Measurements from ENCODE around the gene PLA2G4A. TPM values are rescaled to one million over a fixed set of nuclear protein-coding genes. Genes with fewer than 3 reads are reported as not detected.

The PLA2G4A gene
- total RNA-seq, 6 experiments from 2014 or later = 0.25 to 0.90 (median 0.45) TPM

GRCh38 chr1:186878356-186878755, 49.6 kb downstream of the PLA2G4A start:
- no peak for DNase-seq
- Mint-ChIP-seq H3K36me3 (ENCODE audit: low read depth) (no peaks in the 10 kb centered on the region), H3K9me3 (no peaks in the 10 kb centered on the region), H3K4me3 (no peak overlapping the region), H3K27ac (no peak overlapping the region), H3K4me1 (ENCODE audit: low read depth) (no peaks in the 10 kb centered on the region), H3K27me3 (ENCODE audit: insufficient read depth) (no peaks in the 10 kb centered on the region)
- TF ChIP-seq CTCF (IDR thresholded peaks at IDR 0.05) = no peak

GRCh38 chr1:186880982-186881381, 52.2 kb downstream of the PLA2G4A start:
- H3K27me3 Mint-ChIP-seq (ENCODE audit: insufficient read depth) = no peaks in the 10 kb centered on the region
- TF ChIP-seq CTCF (IDR thresholded peaks at IDR 0.05) = no peak
- no peak overlapping the region for H3K4me3 Mint-ChIP-seq
- no peaks in the 10 kb centered on the region for H3K4me1 Mint-ChIP-seq (ENCODE audit: low read depth)
- H3K9me3 Mint-ChIP-seq = no peaks in the 10 kb centered on the region
- no peak overlapping the region for H3K27ac Mint-ChIP-seq
- DNase-seq = no peak
- no peaks in the 10 kb centered on the region for H3K36me3 Mint-ChIP-seq (ENCODE audit: low read depth)

- H3K27me3 Mint-ChIP-seq (ENCODE audit: insufficient read depth) = no peaks in the 10 kb centered on the region
- H3K36me3 Mint-ChIP-seq (ENCODE audit: low read depth) = no peaks in the 10 kb centered on the region
- TF ChIP-seq CTCF (IDR thresholded peaks at IDR 0.05) = no peak
- H3K4me1 Mint-ChIP-seq (ENCODE audit: low read depth) = no peaks in the 10 kb centered on the region; the same call in 1 of the 2 replicates
- no peak overlapping the region for H3K4me3 Mint-ChIP-seq
- H3K27ac Mint-ChIP-seq = no peak overlapping the region
- no peaks in the 10 kb centered on the region for H3K9me3 Mint-ChIP-seq
- DNase-seq = no peak
Measured at GRCh38 chr1:186882372-186883134, 53.8 kb downstream of the PLA2G4A start.

- no peak for TF ChIP-seq CTCF (IDR thresholded peaks at IDR 0.05)
- no peaks in the 10 kb centered on the region for H3K36me3 Mint-ChIP-seq (ENCODE audit: low read depth)
- H3K9me3 Mint-ChIP-seq = no peaks in the 10 kb centered on the region
- H3K27ac Mint-ChIP-seq = no peak overlapping the region
- H3K4me3 Mint-ChIP-seq = no peak overlapping the region
- H3K27me3 Mint-ChIP-seq (ENCODE audit: insufficient read depth) = no peaks in the 10 kb centered on the region
- no peaks in the 10 kb centered on the region; the same call in 1 of the 2 replicates for H3K4me1 Mint-ChIP-seq (ENCODE audit: low read depth)
- no peak for DNase-seq
Measured at GRCh38 chr1:186884251-186884650, 55.5 kb downstream of the PLA2G4A start.

DNA sequence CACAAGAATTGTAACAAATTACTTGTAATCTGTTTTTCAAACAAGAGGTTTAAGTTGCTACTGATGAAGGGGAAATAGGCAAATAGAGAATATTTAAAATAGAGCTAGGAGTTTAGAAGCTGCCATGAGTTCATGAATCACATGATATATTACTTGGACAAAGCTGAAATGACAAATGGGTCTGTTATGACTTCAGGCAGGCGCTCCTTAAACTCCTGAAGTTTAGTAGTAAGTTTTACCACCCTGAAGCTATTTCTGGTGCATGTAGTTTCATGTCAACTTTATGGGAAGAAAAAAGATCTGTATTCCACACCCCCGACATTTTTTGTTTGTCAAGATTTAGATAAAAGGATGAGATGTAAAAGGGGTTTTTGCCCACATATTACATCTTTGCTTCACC, 58.5 kb downstream of the PLA2G4A start:
- Mint-ChIP-seq H3K36me3 (ENCODE audit: low read depth) (no peaks in the 10 kb centered on the region), H3K9me3 (no peaks in the 10 kb centered on the region), H3K27me3 (ENCODE audit: insufficient read depth) (no peaks in the 10 kb centered on the region), H3K4me1 (ENCODE audit: low read depth) (no peaks in the 10 kb centered on the region; the same call in 1 of the 2 replicates), H3K4me3 (no peak overlapping the region), H3K27ac (no peak overlapping the region)
- no peak for DNase-seq
- no peak for TF ChIP-seq CTCF (IDR thresholded peaks at IDR 0.05)

Data from HFFc6 (cell line).